ENCODE results near the gene MTHFD1. TPM values are rescaled to one million over a fixed set of nuclear protein-coding genes. Genes with fewer than 3 reads are reported as not detected.

Gene MTHFD1
- polyA plus RNA-seq, 1 donor (not counting 4 experiments of a cell fraction or from before 2014, with no cell fraction given): 63.2 TPM

DNA sequence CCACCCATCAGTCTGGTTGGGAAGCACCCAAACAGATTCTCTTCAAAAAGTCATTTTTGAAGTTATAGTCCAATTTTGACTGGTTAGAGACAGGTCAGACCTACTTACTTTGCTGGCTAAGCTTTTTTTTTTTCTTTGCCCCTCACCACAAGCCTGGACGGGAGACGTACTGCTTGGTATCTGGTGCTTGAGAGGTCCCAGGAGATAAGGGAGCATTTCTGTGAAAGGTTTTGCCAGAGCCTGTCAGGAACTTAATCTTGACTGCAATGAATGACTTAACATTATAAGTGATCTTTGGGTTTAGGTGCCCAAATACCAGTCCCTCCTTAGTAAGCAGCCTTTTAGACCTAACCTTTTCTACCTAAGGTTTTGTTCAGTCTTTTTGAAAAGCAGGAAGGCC is 6.3 kb downstream of the MTHFD1 start:
- Histone ChIP-seq H4K20me1 (ENCODE audit: control insufficient read depth, extremely low read depth, insufficient read depth, low read length) (no peaks in the 10 kb centered on the region), H3K9me1 (ENCODE audit: control insufficient read depth, extremely low read depth, insufficient read depth, low read length) (no peaks in the 10 kb centered on the region), H2AFZ (ENCODE audit: control insufficient read depth, low read length) (no peak overlapping the region), H3K4me3 (ENCODE audit: control insufficient read depth in 2 of 3, extremely low read depth in 1 of 3, insufficient read depth in 2 of 3, low read depth in 1 of 3, low read length in 3 of 3) (no peak overlapping the region), H3K9me3 (ENCODE audit: control insufficient read depth, low read depth, low read length) (no peaks in the 10 kb centered on the region), H3K27ac (ENCODE audit: control insufficient read depth, insufficient read depth, low read length) (no peak overlapping the region), H3K4me2 (ENCODE audit: control insufficient read depth, extremely low read depth, insufficient read depth, low read depth, low read length) (no peak overlapping the region), H3K4me1 (ENCODE audit: control insufficient read depth, extremely low read depth, insufficient read depth, low read length) (peaks cover 6% of the 10 kb centered on the region), H3K79me2 (ENCODE audit: control insufficient read depth, insufficient read depth, low read length) (peaks cover 83% of the 10 kb centered on the region), H3K9ac (ENCODE audit: control insufficient read depth, extremely low read depth, insufficient read depth, low read length) (no peak overlapping the region), H3K27me3 (ENCODE audit: control insufficient read depth, extremely low read depth, insufficient read depth, low read length) (no peaks in the 10 kb centered on the region), H3K36me3 (ENCODE audit: control insufficient read depth in 2 of 2, extremely low read depth in 1 of 2, insufficient read depth in 2 of 2, low read length in 2 of 2) (peaks cover 12 to 19% of the 10 kb centered on the region in 2 experiments)
- DNase-seq (ENCODE audit: low read depth, low spot score) (no peak), FAIRE-seq (no peak)
- TF ChIP-seq, protein P1, sequence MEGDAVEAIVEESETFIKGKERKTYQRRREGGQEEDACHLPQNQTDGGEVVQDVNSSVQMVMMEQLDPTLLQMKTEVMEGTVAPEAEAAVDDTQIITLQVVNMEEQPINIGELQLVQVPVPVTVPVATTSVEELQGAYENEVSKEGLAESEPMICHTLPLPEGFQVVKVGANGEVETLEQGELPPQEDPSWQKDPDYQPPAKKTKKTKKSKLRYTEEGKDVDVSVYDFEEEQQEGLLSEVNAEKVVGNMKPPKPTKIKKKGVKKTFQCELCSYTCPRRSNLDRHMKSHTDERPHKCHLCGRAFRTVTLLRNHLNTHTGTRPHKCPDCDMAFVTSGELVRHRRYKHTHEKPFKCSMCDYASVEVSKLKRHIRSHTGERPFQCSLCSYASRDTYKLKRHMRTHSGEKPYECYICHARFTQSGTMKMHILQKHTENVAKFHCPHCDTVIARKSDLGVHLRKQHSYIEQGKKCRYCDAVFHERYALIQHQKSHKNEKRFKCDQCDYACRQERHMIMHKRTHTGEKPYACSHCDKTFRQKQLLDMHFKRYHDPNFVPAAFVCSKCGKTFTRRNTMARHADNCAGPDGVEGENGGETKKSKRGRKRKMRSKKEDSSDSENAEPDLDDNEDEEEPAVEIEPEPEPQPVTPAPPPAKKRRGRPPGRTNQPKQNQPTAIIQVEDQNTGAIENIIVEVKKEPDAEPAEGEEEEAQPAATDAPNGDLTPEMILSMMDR (optimal IDR thresholded peaks at IDR 0.05 in 1 of 3, IDR thresholded peaks at IDR 0.05 in 1 of 3, conservative IDR thresholded peaks at IDR 0.05 in 1 of 3; ENCODE audit: extremely low read depth in 1 of 3, insufficient read depth in 2 of 3, low read length in 3 of 3): no peak
- no peak for TF ChIP-seq EZH2 (IDR thresholded peaks at IDR 0.05; ENCODE audit: low read length)
- dilution Hi-C loops (cut with MboI; ENCODE audit: extremely low pct_ligation_motif_present, low sequenced_read_pairs): no loop called here

DNA sequence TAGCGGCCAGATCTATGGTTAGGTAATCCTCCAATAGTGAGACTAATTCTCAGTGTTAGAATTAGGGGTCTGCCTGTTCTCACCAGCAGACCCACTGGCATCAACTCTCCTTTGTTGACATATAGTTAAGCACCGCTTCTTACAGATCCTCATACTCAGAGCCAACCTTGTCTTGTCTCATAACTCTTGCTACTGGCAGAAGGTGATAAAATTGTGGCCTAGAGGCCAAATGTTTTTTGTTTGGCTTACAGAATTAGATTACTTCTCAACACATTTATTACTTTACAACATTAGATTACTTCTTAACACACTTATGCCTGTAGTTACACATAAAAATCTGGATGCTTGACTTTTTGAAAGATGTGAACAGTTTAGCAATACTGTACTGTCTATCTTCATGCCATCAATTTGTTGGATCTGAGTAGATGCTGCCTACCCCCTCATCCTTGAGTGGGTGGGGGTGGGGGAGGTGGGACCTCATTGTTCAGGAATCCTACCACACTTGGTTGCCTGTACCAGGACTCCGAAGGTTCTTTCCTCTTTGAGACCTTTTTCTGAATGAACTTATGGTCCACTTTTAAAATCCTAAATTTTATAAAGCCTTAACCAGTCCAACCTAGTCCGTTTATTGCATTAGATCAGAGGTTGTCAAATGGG is 7.0 kb downstream of the MTHFD1 start:
- H3K4me3 ChIP-seq (ENCODE audit: control insufficient read depth in 2 of 3, extremely low read depth in 1 of 3, insufficient read depth in 2 of 3, low read depth in 1 of 3, low read length in 3 of 3): no peak overlapping the region
- dilution Hi-C loops (cut with MboI; ENCODE audit: extremely low pct_ligation_motif_present, low sequenced_read_pairs): no loop called here

More for the DNA sequence above, 7.0 kb downstream of the MTHFD1 start:
- H3K9ac ChIP-seq (ENCODE audit: control insufficient read depth, extremely low read depth, insufficient read depth, low read length): no peak overlapping the region
- no peak overlapping the region for H3K4me2 ChIP-seq (ENCODE audit: control insufficient read depth, extremely low read depth, insufficient read depth, low read depth, low read length)
- no peaks in the 10 kb centered on the region for H3K4me1 ChIP-seq (ENCODE audit: control insufficient read depth, extremely low read depth, insufficient read depth, low read length)
- TF ChIP-seq EZH2 (IDR thresholded peaks at IDR 0.05; ENCODE audit: low read length): no peak
- TF ChIP-seq, protein P1 (optimal IDR thresholded peaks at IDR 0.05 in 1 of 3, IDR thresholded peaks at IDR 0.05 in 1 of 3, conservative IDR thresholded peaks at IDR 0.05 in 1 of 3; ENCODE audit: extremely low read depth in 1 of 3, insufficient read depth in 2 of 3, low read length in 3 of 3): no peak
- H3K36me3 ChIP-seq (ENCODE audit: control insufficient read depth in 2 of 2, extremely low read depth in 1 of 2, insufficient read depth in 2 of 2, low read length in 2 of 2): peaks cover 12 to 19% of the 10 kb centered on the region in 2 experiments
- no peak for DNase-seq (ENCODE audit: low read depth, low spot score)
- peaks cover 77% of the 10 kb centered on the region for H3K79me2 ChIP-seq (ENCODE audit: control insufficient read depth, insufficient read depth, low read length)
- no peak for FAIRE-seq
- H2AFZ ChIP-seq (ENCODE audit: control insufficient read depth, low read length): no peak overlapping the region
- no peaks in the 10 kb centered on the region for H4K20me1 ChIP-seq (ENCODE audit: control insufficient read depth, extremely low read depth, insufficient read depth, low read length)
- H3K9me1 ChIP-seq (ENCODE audit: control insufficient read depth, extremely low read depth, insufficient read depth, low read length): no peaks in the 10 kb centered on the region
- no peak overlapping the region for H3K27ac ChIP-seq (ENCODE audit: control insufficient read depth, insufficient read depth, low read length)
- H3K9me3 ChIP-seq (ENCODE audit: control insufficient read depth, low read depth, low read length): no peaks in the 10 kb centered on the region
- H3K27me3 ChIP-seq (ENCODE audit: control insufficient read depth, extremely low read depth, insufficient read depth, low read length): no peaks in the 10 kb centered on the region
